ENCODE data around the gene N4BP2L2.

The N4BP2L2 gene

DNA sequence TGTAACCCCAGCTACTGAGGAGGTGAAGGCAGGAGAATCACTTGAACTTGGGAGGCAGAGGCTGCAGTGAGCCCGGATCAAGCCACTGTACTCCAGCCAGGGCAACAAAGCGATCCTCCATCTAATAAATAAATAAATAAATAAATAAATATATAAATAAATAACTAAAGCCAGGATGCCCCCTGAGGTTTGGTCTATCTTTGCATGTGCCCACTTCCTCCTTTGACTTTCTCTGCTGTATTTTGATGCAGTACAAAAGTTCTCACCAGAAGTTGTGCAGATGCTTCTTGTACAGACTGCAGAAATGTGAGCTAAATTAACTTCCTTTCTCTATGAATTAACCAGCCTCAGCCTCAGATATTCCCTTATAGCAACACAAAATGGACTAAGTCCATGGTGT lies 6.5 kb upstream of the N4BP2L2 start:
- Histone ChIP-seq H2AK5ac (ENCODE audit: low read length, severe bottlenecking) (no peak overlapping the region), H3K18ac (ENCODE audit: low read depth in 1 of 2, low read length in 2 of 2) (no peak overlapping the region), H2BK15ac (ENCODE audit: low read depth, poor library complexity, severe bottlenecking) (no peak overlapping the region), H3K36me3 (ENCODE audit: control insufficient read depth in 1 of 2, insufficient read depth in 2 of 2, low read depth in 1 of 2, low read length in 2 of 2) (no peaks in the 10 kb centered on the region), H3K27me3 (ENCODE audit: control insufficient read depth in 1 of 2, insufficient read depth in 1 of 2, low read length in 2 of 2) (no peaks in the 10 kb centered on the region), H3K4me2 (ENCODE audit: low read length, poor library complexity, severe bottlenecking) (no peak overlapping the region), H3K23ac (ENCODE audit: low read length in 2 of 2) (no peak overlapping the region), H3K9ac (ENCODE audit: low read length) (no peak overlapping the region), H2AFZ (ENCODE audit: low read depth, low read length) (no peak overlapping the region), H2BK12ac (ENCODE audit: low read length in 2 of 2) (no peak overlapping the region), H4K91ac (ENCODE audit: low read length) (no peak overlapping the region), H2BK5ac (ENCODE audit: low read depth, low read length, poor library complexity, severe bottlenecking) (no peak overlapping the region), H3K14ac (ENCODE audit: low read length in 2 of 2) (no peak overlapping the region), H3K9me3 (ENCODE audit: control insufficient read depth, low read length) (no peaks in the 10 kb centered on the region), H2BK120ac (ENCODE audit: low read depth, low read length) (no peak overlapping the region), H4K8ac (ENCODE audit: low read length) (no peak overlapping the region), H3K4ac (ENCODE audit: low read depth in 1 of 2, low read length in 2 of 2) (no peak overlapping the region), H3K79me1 (replicated peaks; ENCODE audit: low read length, poor library complexity, severe bottlenecking) (no peaks in the 10 kb centered on the region), H3K4me3 (ENCODE audit: insufficient read depth in 1 of 2, low read depth in 1 of 2, low read length in 2 of 2) (no peak overlapping the region), H3K27ac (ENCODE audit: low read length, poor library complexity, severe bottlenecking) (no peak overlapping the region), H3K4me1 (ENCODE audit: control insufficient read depth, insufficient read depth, low read depth, low read length) (no peaks in the 10 kb centered on the region)
- DNase-seq = no peak
- no CpG with 5 or more reads among the region's 2 CpGs for WGBS

DNA sequence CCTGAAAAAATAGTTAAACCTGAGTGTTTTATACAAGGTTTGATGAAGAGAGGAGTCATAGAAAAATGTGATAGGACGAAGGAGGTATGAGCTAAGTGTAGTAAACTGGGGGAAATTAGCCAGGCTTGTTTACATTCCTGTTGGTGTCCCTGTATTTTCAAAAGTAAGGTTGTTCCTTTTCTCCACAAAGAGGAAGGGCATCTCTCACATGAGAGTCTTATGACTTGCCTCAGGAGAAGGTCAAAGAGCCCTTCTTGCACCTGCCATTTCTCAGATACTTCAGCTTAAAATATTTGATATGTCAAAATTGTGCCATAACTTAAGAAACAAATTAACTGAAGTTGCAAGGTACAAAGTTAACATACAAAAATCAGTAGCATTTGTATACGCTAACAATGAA lies 3.6 kb upstream of the N4BP2L2 start:
- no peak overlapping the region for H4K8ac ChIP-seq (ENCODE audit: low read length)
- H3K4ac ChIP-seq (ENCODE audit: low read depth in 1 of 2, low read length in 2 of 2) = no peak overlapping the region
- no peak overlapping the region for H2BK12ac ChIP-seq (ENCODE audit: low read length in 2 of 2)
- no peak overlapping the region for H3K27ac ChIP-seq (ENCODE audit: low read length, poor library complexity, severe bottlenecking)
- H4K91ac ChIP-seq (ENCODE audit: low read length) = no peak overlapping the region
- no peak overlapping the region for H3K14ac ChIP-seq (ENCODE audit: low read length in 2 of 2)
- no peaks in the 10 kb centered on the region for H3K9me3 ChIP-seq (ENCODE audit: control insufficient read depth, low read length)
- no peak overlapping the region for H2BK15ac ChIP-seq (ENCODE audit: low read depth, poor library complexity, severe bottlenecking)
- no peaks in the 10 kb centered on the region for H3K79me1 ChIP-seq (replicated peaks; ENCODE audit: low read length, poor library complexity, severe bottlenecking)
- no peak overlapping the region for H2BK5ac ChIP-seq (ENCODE audit: low read depth, low read length, poor library complexity, severe bottlenecking)
- H2AFZ ChIP-seq (ENCODE audit: low read depth, low read length) = no peak overlapping the region
- no peak overlapping the region for H3K4me2 ChIP-seq (ENCODE audit: low read length, poor library complexity, severe bottlenecking)
- WGBS = 71% methylated on average over 2 of the region's 2 CpGs
- H3K9ac ChIP-seq (ENCODE audit: low read length) = no peak overlapping the region
- no peak overlapping the region for H3K23ac ChIP-seq (ENCODE audit: low read length in 2 of 2)
- DNase-seq = no peak
- H3K4me1 ChIP-seq (ENCODE audit: control insufficient read depth, insufficient read depth, low read depth, low read length) = peaks cover 2% of the 10 kb centered on the region
- no peak overlapping the region for H2AK5ac ChIP-seq (ENCODE audit: low read length, severe bottlenecking)
- H2BK120ac ChIP-seq (ENCODE audit: low read depth, low read length) = no peak overlapping the region
- H3K18ac ChIP-seq (ENCODE audit: low read depth in 1 of 2, low read length in 2 of 2) = no peak overlapping the region
- no peaks in the 10 kb centered on the region for H3K27me3 ChIP-seq (ENCODE audit: control insufficient read depth in 1 of 2, insufficient read depth in 1 of 2, low read length in 2 of 2)
- H3K36me3 ChIP-seq (ENCODE audit: control insufficient read depth in 1 of 2, insufficient read depth in 2 of 2, low read depth in 1 of 2, low read length in 2 of 2) = no peaks in the 10 kb centered on the region
- H3K4me3 ChIP-seq (ENCODE audit: insufficient read depth in 1 of 2, low read depth in 1 of 2, low read length in 2 of 2) = no peak overlapping the region

DNA sequence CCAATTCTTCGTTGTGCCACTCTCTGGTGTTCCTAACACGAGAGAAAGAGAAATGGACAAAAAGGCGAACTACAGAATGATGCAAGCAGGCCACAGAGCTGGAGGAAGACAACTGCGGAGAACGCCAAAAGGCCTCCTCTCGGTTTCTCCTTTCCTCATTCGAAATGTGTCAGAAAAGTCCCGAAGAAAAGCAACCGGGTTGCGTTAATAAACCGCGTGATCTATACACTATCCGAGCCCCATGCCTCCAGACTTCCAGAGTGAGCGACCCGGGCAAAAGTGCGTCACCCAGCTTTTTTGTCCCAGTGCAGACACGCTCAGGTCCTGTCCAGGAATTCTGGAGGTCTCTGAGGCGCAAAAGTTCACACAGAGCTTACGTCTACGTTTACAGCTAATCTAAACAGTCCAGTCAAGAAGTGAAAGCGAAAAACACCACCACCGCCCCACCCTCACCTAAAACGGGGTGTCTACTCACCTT lies 413 bp downstream of the N4BP2L2 start:
- peak overlapping the region; percentile 80 to 96 for H3K18ac ChIP-seq (ENCODE audit: low read depth in 1 of 2, low read length in 2 of 2)
- no peaks in the 10 kb centered on the region for H3K27me3 ChIP-seq (ENCODE audit: control insufficient read depth in 1 of 2, insufficient read depth in 1 of 2, low read length in 2 of 2)
- H3K14ac ChIP-seq (ENCODE audit: low read length in 2 of 2) = peak overlapping the region; percentile 23 to 25
- peak overlapping the region; percentile 19 to 88 for H3K4ac ChIP-seq (ENCODE audit: low read depth in 1 of 2, low read length in 2 of 2)
- peak overlapping the region; percentile 95 for H3K9ac ChIP-seq (ENCODE audit: low read length)
- no peaks in the 10 kb centered on the region for H3K9me3 ChIP-seq (ENCODE audit: control insufficient read depth, low read length)
- H2BK12ac ChIP-seq (ENCODE audit: low read length in 2 of 2) = peak overlapping the region in 1 of 2 experiments; percentile 39
- peak overlapping the region; percentile 53 for H2AK5ac ChIP-seq (ENCODE audit: low read length, severe bottlenecking)
- peak overlapping the region; percentile 95 for H4K8ac ChIP-seq (ENCODE audit: low read length)
- peaks cover 0 to 33% of the 10 kb centered on the region in 2 experiments for H3K36me3 ChIP-seq (ENCODE audit: control insufficient read depth in 1 of 2, insufficient read depth in 2 of 2, low read depth in 1 of 2, low read length in 2 of 2)
- H3K27ac ChIP-seq (ENCODE audit: low read length, poor library complexity, severe bottlenecking) = peak overlapping the region; percentile 94
- peak overlapping the region; percentile 24 for H3K4me2 ChIP-seq (ENCODE audit: low read length, poor library complexity, severe bottlenecking)
- no peaks in the 10 kb centered on the region for H3K79me1 ChIP-seq (replicated peaks; ENCODE audit: low read length, poor library complexity, severe bottlenecking)
- H2AFZ ChIP-seq (ENCODE audit: low read depth, low read length) = peak overlapping the region; percentile 47
- no peak overlapping the region for H3K23ac ChIP-seq (ENCODE audit: low read length in 2 of 2)
- peak overlapping the region; percentile 45 for H4K91ac ChIP-seq (ENCODE audit: low read length)
- peaks cover 2% of the 10 kb centered on the region for H3K4me1 ChIP-seq (ENCODE audit: control insufficient read depth, insufficient read depth, low read depth, low read length)
- DNase-seq = peak; percentile 83
- H2BK15ac ChIP-seq (ENCODE audit: low read depth, poor library complexity, severe bottlenecking) = peak overlapping the region; percentile 13
- H2BK120ac ChIP-seq (ENCODE audit: low read depth, low read length) = peak overlapping the region; percentile 83
- under 1% methylated on average over 23 of the region's 23 CpGs for WGBS
- H3K4me3 ChIP-seq (ENCODE audit: insufficient read depth in 1 of 2, low read depth in 1 of 2, low read length in 2 of 2) = peak overlapping the region; percentile 77 to 86
- peak overlapping the region; percentile 25 for H2BK5ac ChIP-seq (ENCODE audit: low read depth, low read length, poor library complexity, severe bottlenecking)

DNA sequence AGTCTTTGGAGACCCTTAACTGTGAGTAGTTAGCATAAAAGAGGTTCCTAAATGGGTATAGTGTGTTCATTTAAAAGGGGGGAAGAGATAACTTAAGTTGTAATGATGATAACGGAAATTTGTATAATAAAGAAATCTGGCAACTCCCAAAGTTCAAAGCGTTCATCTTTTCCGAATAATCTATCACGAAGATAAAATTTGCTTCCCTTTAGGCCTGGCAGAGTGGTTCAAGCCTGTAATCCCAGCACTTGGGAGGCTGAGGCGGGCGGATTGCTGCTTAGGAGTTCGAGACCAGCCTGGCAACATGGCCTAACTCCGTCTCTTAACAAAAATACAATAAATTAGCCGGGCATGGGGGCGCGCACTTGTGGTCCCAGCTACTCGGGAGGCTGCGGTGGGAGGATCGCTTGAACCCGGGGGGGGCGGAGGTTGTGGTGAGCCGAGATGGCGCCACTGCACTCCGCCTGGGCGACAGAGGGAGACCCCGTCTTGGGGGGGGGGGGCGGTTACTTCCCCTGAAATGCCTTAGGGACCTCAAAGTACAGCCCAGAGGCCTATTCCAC lies 934 bp downstream of the N4BP2L2 start:
- H3K23ac ChIP-seq (ENCODE audit: low read length in 2 of 2) = no peak overlapping the region
- H3K4me3 ChIP-seq (ENCODE audit: insufficient read depth in 1 of 2, low read depth in 1 of 2, low read length in 2 of 2) = peak overlapping the region; percentile 77 to 86
- peak overlapping the region; percentile 5 for H4K8ac ChIP-seq (ENCODE audit: low read length)
- peak overlapping the region; percentile 95 for H3K9ac ChIP-seq (ENCODE audit: low read length)
- peak overlapping the region in 1 of 2 experiments; percentile 19 for H3K4ac ChIP-seq (ENCODE audit: low read depth in 1 of 2, low read length in 2 of 2)
- H3K27me3 ChIP-seq (ENCODE audit: control insufficient read depth in 1 of 2, insufficient read depth in 1 of 2, low read length in 2 of 2) = no peaks in the 10 kb centered on the region
- peak overlapping the region; percentile 53 for H3K4me2 ChIP-seq (ENCODE audit: low read length, poor library complexity, severe bottlenecking)
- no peak overlapping the region for H2BK5ac ChIP-seq (ENCODE audit: low read depth, low read length, poor library complexity, severe bottlenecking)
- H3K14ac ChIP-seq (ENCODE audit: low read length in 2 of 2) = no peak overlapping the region
- H2BK12ac ChIP-seq (ENCODE audit: low read length in 2 of 2) = no peak overlapping the region
- H3K4me1 ChIP-seq (ENCODE audit: control insufficient read depth, insufficient read depth, low read depth, low read length) = peaks cover 2% of the 10 kb centered on the region
- H3K9me3 ChIP-seq (ENCODE audit: control insufficient read depth, low read length) = no peaks in the 10 kb centered on the region
- peak overlapping the region; percentile 60 for H2AK5ac ChIP-seq (ENCODE audit: low read length, severe bottlenecking)
- no peaks in the 10 kb centered on the region for H3K79me1 ChIP-seq (replicated peaks; ENCODE audit: low read length, poor library complexity, severe bottlenecking)
- peaks cover 0 to 35% of the 10 kb centered on the region in 2 experiments for H3K36me3 ChIP-seq (ENCODE audit: control insufficient read depth in 1 of 2, insufficient read depth in 2 of 2, low read depth in 1 of 2, low read length in 2 of 2)
- H2BK120ac ChIP-seq (ENCODE audit: low read depth, low read length) = no peak overlapping the region
- peak overlapping the region; percentile 80 to 96 for H3K18ac ChIP-seq (ENCODE audit: low read depth in 1 of 2, low read length in 2 of 2)
- no peak for DNase-seq
- peak overlapping the region; percentile 94 for H3K27ac ChIP-seq (ENCODE audit: low read length, poor library complexity, severe bottlenecking)
- no peak overlapping the region for H2AFZ ChIP-seq (ENCODE audit: low read depth, low read length)
- no peak overlapping the region for H2BK15ac ChIP-seq (ENCODE audit: low read depth, poor library complexity, severe bottlenecking)
- WGBS = 29% methylated on average over 21 of the region's 22 CpGs
- no peak overlapping the region for H4K91ac ChIP-seq (ENCODE audit: low read length)

Measured in mesenchymal stem cell (in vitro differentiated cells and primary cell).